HG02798 (cell line): ENCODE data around the gene NIFK.
"Not testable (repeated sequence)": the region's sequence is repeated elsewhere in the genome, so short reads cannot be mapped to it uniquely, and the experiment has no call there.

Experiments used
- ATAC-seq: cut with Tn5 transposase; IDR thresholded peaks from one replicate; pipeline ENCODE4 v1.9.1; 2021; ENCODE audit warnings: mild to moderate bottlenecking; ENCODE audit not compliant: unreplicated experiment, poor library complexity

Gene NIFK

GRCh38 chr2:121735518-121736074, 1.1 kb downstream of the NIFK start:
- no peak for ATAC-seq

- ATAC-seq = not testable (repeated sequence)
Measured at GRCh38 chr2:121734544-121734943, 2.1 kb downstream of the NIFK start.

- ATAC-seq = no peak
Measured at GRCh38 chr2:121731366-121731765, 5.3 kb downstream of the NIFK start.

GRCh38 chr2:121727950-121728349, 8.7 kb downstream of the NIFK start:
- no peak for ATAC-seq

GRCh38 chr2:121727332-121727731, 9.3 kb downstream of the NIFK start:
- ATAC-seq = no peak

GRCh38 chr2:121723316-121723715, 13.4 kb downstream of the NIFK start:
- ATAC-seq = no peak

- no peak for ATAC-seq
Measured at GRCh38 chr2:121722479-121722878, 14.2 kb downstream of the NIFK start.

GRCh38 chr2:121721926-121722325, 14.7 kb downstream of the NIFK start:
- no peak for ATAC-seq

- no peak for ATAC-seq
Measured at GRCh38 chr2:121717529-121717928, 19.1 kb downstream of the NIFK start.

- ATAC-seq = no peak
Measured at GRCh38 chr2:121716126-121716525, 20.5 kb downstream of the NIFK start.

- ATAC-seq = not testable (repeated sequence)
Measured at GRCh38 chr2:121711481-121711880, 25.2 kb downstream of the NIFK start.

- ATAC-seq = no peak
Measured at GRCh38 chr2:121710470-121711170, 26.1 kb downstream of the NIFK start.

GRCh38 chr2:121709776-121710469, 26.8 kb downstream of the NIFK start:
- no peak for ATAC-seq

- ATAC-seq = no peak
Measured at GRCh38 chr2:121707920-121708361, 28.7 kb downstream of the NIFK start.

GRCh38 chr2:121707344-121707919, 29.2 kb downstream of the NIFK start:
- no peak for ATAC-seq

- no peak for ATAC-seq
Measured at GRCh38 chr2:121705958-121706357, 30.7 kb downstream of the NIFK start.

- no peak for ATAC-seq
Measured at GRCh38 chr2:121705390-121705789, 31.3 kb downstream of the NIFK start.

- not testable (repeated sequence) for ATAC-seq
Measured at GRCh38 chr2:121701761-121702160, 34.9 kb downstream of the NIFK start.

- ATAC-seq = peak; percentile 95
Measured at GRCh38 chr2:121699421-121700333, 37.0 kb downstream of the NIFK start.

GRCh38 chr2:121698318-121698930, 38.3 kb downstream of the NIFK start:
- no peak for ATAC-seq
